Esophagus squamous epithelium (tissue), 4 donors: ENCODE data around the gene CHST11.

Experiments used
- POLR2A ChIP-seq, 4 donors: fragments of 450-650 bp; IDR thresholded peaks; one replicate each; pipeline ENCODE4 v1.6.1; 2017; ENCODE audit warnings: antibody characterized with exemption in 4 of 4, mild to moderate bottlenecking in 4 of 4, moderate library complexity in 3 of 4
- TF ChIP-seq, protein P1 (sequence below), 6 experiments: fragments of 450-650 bp in 4 of 6; fragments of 200-600 bp in 2 of 6; sonication (generic) in 2 of 6; IDR thresholded peaks; one replicate each; pipeline ENCODE4 v1.5.1; 2016 to 2019; ENCODE audit warnings: antibody characterized with exemption in 6 of 6, mild to moderate bottlenecking in 4 of 6, moderate library complexity in 4 of 6

DNA sequence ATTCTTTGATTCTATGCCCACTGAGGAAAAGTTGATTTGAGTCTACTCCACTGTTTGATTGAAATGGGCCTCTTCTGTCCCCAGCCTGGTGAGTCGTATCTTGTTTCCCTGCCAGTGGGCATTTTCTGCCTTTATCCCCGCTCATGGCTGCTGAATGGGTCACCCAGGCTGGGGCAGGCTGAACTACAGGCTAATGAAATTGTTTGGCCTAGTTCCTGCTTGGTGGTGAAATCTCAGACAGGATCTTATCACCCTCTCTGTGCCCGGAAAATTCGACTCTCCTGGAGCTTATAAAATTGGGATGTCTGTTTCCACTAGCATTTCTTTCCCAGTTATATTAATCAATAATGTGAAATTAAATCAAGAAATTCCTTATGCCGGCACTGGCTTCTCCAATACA lies 65.0 kb downstream of the CHST11 start:
- TF ChIP-seq, protein P1, sequence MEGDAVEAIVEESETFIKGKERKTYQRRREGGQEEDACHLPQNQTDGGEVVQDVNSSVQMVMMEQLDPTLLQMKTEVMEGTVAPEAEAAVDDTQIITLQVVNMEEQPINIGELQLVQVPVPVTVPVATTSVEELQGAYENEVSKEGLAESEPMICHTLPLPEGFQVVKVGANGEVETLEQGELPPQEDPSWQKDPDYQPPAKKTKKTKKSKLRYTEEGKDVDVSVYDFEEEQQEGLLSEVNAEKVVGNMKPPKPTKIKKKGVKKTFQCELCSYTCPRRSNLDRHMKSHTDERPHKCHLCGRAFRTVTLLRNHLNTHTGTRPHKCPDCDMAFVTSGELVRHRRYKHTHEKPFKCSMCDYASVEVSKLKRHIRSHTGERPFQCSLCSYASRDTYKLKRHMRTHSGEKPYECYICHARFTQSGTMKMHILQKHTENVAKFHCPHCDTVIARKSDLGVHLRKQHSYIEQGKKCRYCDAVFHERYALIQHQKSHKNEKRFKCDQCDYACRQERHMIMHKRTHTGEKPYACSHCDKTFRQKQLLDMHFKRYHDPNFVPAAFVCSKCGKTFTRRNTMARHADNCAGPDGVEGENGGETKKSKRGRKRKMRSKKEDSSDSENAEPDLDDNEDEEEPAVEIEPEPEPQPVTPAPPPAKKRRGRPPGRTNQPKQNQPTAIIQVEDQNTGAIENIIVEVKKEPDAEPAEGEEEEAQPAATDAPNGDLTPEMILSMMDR (IDR thresholded peaks at IDR 0.05) = no peak
- TF ChIP-seq POLR2A (IDR thresholded peaks at IDR 0.05) = no peak
